ENCODE data around the gene ADCK1.

DNA sequence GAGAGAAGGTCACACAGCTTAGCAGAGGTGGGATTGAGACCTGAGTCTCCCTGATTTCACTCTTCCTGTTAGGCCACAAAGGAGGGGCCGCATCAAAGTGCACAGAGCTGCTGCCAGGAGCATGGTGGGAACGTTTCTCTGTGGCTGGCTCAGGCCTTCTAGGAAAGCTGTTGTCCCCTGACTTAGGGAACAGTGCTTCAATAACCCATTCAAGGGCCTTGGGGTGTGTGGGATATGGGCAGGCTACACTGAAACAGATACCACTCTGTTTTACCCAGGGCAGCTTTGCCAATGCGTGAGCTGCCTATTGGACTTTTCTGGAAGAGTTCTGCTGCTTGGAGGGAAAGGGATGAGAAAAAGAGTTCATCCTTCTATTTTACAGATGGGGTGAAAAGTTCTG lies 110.0 kb downstream of the ADCK1 start:
- TF ChIP-seq, protein P1, sequence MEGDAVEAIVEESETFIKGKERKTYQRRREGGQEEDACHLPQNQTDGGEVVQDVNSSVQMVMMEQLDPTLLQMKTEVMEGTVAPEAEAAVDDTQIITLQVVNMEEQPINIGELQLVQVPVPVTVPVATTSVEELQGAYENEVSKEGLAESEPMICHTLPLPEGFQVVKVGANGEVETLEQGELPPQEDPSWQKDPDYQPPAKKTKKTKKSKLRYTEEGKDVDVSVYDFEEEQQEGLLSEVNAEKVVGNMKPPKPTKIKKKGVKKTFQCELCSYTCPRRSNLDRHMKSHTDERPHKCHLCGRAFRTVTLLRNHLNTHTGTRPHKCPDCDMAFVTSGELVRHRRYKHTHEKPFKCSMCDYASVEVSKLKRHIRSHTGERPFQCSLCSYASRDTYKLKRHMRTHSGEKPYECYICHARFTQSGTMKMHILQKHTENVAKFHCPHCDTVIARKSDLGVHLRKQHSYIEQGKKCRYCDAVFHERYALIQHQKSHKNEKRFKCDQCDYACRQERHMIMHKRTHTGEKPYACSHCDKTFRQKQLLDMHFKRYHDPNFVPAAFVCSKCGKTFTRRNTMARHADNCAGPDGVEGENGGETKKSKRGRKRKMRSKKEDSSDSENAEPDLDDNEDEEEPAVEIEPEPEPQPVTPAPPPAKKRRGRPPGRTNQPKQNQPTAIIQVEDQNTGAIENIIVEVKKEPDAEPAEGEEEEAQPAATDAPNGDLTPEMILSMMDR (IDR thresholded peaks at IDR 0.05), result no peak
- no peak for TF ChIP-seq POLR2A (IDR thresholded peaks at IDR 0.05)

All from vagina (tissue), 2 donors.